Breast epithelium (tissue), 3 donors: Measurements from ENCODE around the gene CPSF4.

Source experiments
- CTCF ChIP-seq, 3 donors: fragments of 450-650 bp; IDR thresholded peaks; one replicate each; pipeline ENCODE4 v1.5.1; 2016 to 2017; ENCODE audit warnings: antibody characterized with exemption in 3 of 3, mild to moderate bottlenecking in 3 of 3, moderate library complexity in 3 of 3
- POLR2AphosphoS5 ChIP-seq, 3 donors: sonication (generic); formaldehyde crosslinking; IDR thresholded peaks; one replicate each; pipeline ENCODE4 v1.6.1; 2017; ENCODE audit warnings: antibody characterized with exemption in 3 of 3

- TF ChIP-seq POLR2AphosphoS5 (IDR thresholded peaks at IDR 0.05) (no peak), CTCF (IDR thresholded peaks at IDR 0.05) (no peak)
Observed at GRCh38 chr7:99490878-99491277, 52.1 kb downstream of the CPSF4 start.
